Hair follicle dermal papilla cell (primary cell): ENCODE results near the gene IRF1. TPM values are rescaled to one million over a fixed set of nuclear protein-coding genes. Genes with fewer than 3 reads are reported as not detected.

ENCODE experiments used
- small RNA-seq: library from RNA; depleted of rRNA; stranded (forward); fragments of <200 nt; gene quantifications from one replicate; pipeline ENCODE3, GENCODE V24; 2012
- total RNA-seq: library from RNA; depleted of rRNA; stranded (reverse); fragments of >200 nt; gene quantifications from 2 replicates; pipeline ENCODE4 v1.2.3, GENCODE V29; 2012

The IRF1 gene
- 76.4 and 90.7 TPM in 2 replicates for total RNA-seq

GRCh38 chr5:132490484-132491367, at the start of gene IRF1:
Gene IRF1, minus strand, starts transcription at chr5:132490773. Its CDS starts 1,295 bp downstream, at chr5:132489478.

Small RNA genes lying within 50 kb of the gene (small RNA-seq; reads per million reads assigned to genes)
- not detected for gene RF00019

Other genes starting within 250 kb of the IRF1 start
- gene PDLIM4, start 233.1 kb downstream of the IRF1 start, total RNA-seq: 65.0 and 78.2 TPM in 2 replicates
- 13.5 and 17.0 TPM in 2 replicates for gene SLC22A4, start 196.4 kb downstream of the IRF1 start, total RNA-seq
- 8.0 and 9.6 TPM in 2 replicates for gene SLC22A5, start 121.1 kb downstream of the IRF1 start, total RNA-seq
- gene IL5, start 52.7 kb upstream of the IRF1 start, total RNA-seq: not detected in 2 replicates
- 25.5 and 28.7 TPM in 2 replicates for gene RAD50, start 66.2 kb upstream of the IRF1 start, total RNA-seq
- 0.16 and 0.24 TPM in 2 replicates for gene IL13, start 167.4 kb upstream of the IRF1 start, total RNA-seq
- not detected in 2 replicates for gene IL4, start 183.2 kb upstream of the IRF1 start, total RNA-seq
- gene KIF3A, start 246.8 kb upstream of the IRF1 start, total RNA-seq: 8.1 and 9.7 TPM in 2 replicates